Vagina (tissue), 2 donors: ENCODE results near the gene ZNF451. TPM values are rescaled to one million over a fixed set of nuclear protein-coding genes. Genes with fewer than 3 reads are reported as not detected.
"Not testable (repeated sequence)": the region's sequence is repeated elsewhere in the genome, so short reads cannot be mapped to it uniquely, and the experiment has no call there.

ENCODE experiments used
- DNase-seq, 2 donors: peaks; one replicate each; pipeline ENCODE4 v3.0.0-alpha.2; 2017; ENCODE audit errors: extremely low spot score in 2 of 2
- H3K27ac ChIP-seq: fragments of 200-600 bp; sonication (generic); one replicate; pipeline ENCODE4 v1.5.1; 2019
- H3K27me3 ChIP-seq: fragments of 200-600 bp; sonication (generic); one replicate; pipeline ENCODE4 v1.5.1; 2019
- H3K36me3 ChIP-seq, 2 donors: fragments of 200-600 bp; sonication (generic); one replicate each; pipeline ENCODE4 v1.5.1; 2017 to 2019
- H3K4me1 ChIP-seq: fragments of 200-600 bp; sonication (generic); one replicate; pipeline ENCODE4 v1.5.1; 2019
- H3K4me3 ChIP-seq, 2 donors: fragments of 200-600 bp; sonication (generic); 1 replicate in 1 of 2; 2 replicates in 1 of 2; pipeline ENCODE4 v1.5.1; 2016 to 2019
- H3K9me3 ChIP-seq: fragments of 200-600 bp; sonication (generic); one replicate; pipeline ENCODE4 v1.5.1; 2019
- CTCF ChIP-seq, 3 experiments: fragments of 450-650 bp in 2 of 3; fragments of 200-600 bp in 1 of 3; sonication (generic) in 1 of 3; IDR thresholded peaks; one replicate each; pipeline ENCODE4 v1.5.1; 2017 to 2019; ENCODE audit warnings: antibody characterized with exemption in 3 of 3, mild to moderate bottlenecking in 2 of 3, moderate library complexity in 2 of 3
- POLR2A ChIP-seq, 2 donors: fragments of 450-650 bp; IDR thresholded peaks; one replicate each; pipeline ENCODE4 v1.6.1; 2017; ENCODE audit warnings: antibody characterized with exemption in 2 of 2, mild to moderate bottlenecking in 2 of 2, moderate library complexity in 2 of 2
- POLR2AphosphoS5 ChIP-seq, 2 donors: sonication (generic); formaldehyde crosslinking; IDR thresholded peaks; one replicate each; pipeline ENCODE4 v1.9.0; 2017; ENCODE audit warnings: antibody characterized with exemption in 2 of 2, mild to moderate bottlenecking in 2 of 2, low read depth in 1 of 2; ENCODE audit not compliant: insufficient read depth in 1 of 2
- intact Hi-C: fragments of 100-400 bp; cut with DNase I; formaldehyde crosslinking; loops from one replicate; pipeline ENCODE4 v1.15.1; 2023
- total RNA-seq: library from RNA; depleted of rRNA; stranded (reverse); fragments of >200 nt; gene quantifications from one replicate; pipeline ENCODE4 v1.2.3, GENCODE V29; 2016

Gene ZNF451
- total RNA-seq, 1 donor from 2014 or later, result 43.5 TPM

GRCh38 chr6:57085471-57085870, 4.5 kb upstream of the ZNF451 start:
- no peaks in the 10 kb centered on the region for H3K27me3 ChIP-seq
- no peak overlapping the region for H3K27ac ChIP-seq
- peaks cover 7% of the 10 kb centered on the region for H3K4me1 ChIP-seq
- H3K36me3 ChIP-seq, result no peaks in the 10 kb centered on the region
- H3K9me3 ChIP-seq, result no peaks in the 10 kb centered on the region
- TF ChIP-seq POLR2A (IDR thresholded peaks at IDR 0.05) (no peak), CTCF (IDR thresholded peaks at IDR 0.05) (no peak), POLR2AphosphoS5 (IDR thresholded peaks at IDR 0.05; ENCODE audit: insufficient read depth in 1 of 2, low read depth in 1 of 2) (no peak)
- DNase-seq, result no peak
- no peak overlapping the region for H3K4me3 ChIP-seq
- intact Hi-C loops, result no loop called here

GRCh38 chr6:57086843-57087242, 3.1 kb upstream of the ZNF451 start:
- Histone ChIP-seq H3K27ac (no peak overlapping the region), H3K36me3 (no peaks in the 10 kb centered on the region), H3K9me3 (no peaks in the 10 kb centered on the region), H3K27me3 (no peaks in the 10 kb centered on the region), H3K4me3 (no peak overlapping the region), H3K4me1 (peaks cover 13% of the 10 kb centered on the region)
- TF ChIP-seq POLR2AphosphoS5 (IDR thresholded peaks at IDR 0.05; ENCODE audit: insufficient read depth in 1 of 2, low read depth in 1 of 2) (no peak), CTCF (IDR thresholded peaks at IDR 0.05) (no peak), POLR2A (IDR thresholded peaks at IDR 0.05) (no peak)
- DNase-seq, result no peak
- intact Hi-C loops, result no loop called here

GRCh38 chr6:57087916-57088315, 2.1 kb upstream of the ZNF451 start:
- H3K27me3 ChIP-seq, result no peaks in the 10 kb centered on the region
- H3K9me3 ChIP-seq, result no peaks in the 10 kb centered on the region
- intact Hi-C loops, result no loop called here
- no peak overlapping the region for H3K27ac ChIP-seq
- no peaks in the 10 kb centered on the region for H3K36me3 ChIP-seq
- peaks cover 24% of the 10 kb centered on the region for H3K4me1 ChIP-seq
- no peak overlapping the region for H3K4me3 ChIP-seq
- TF ChIP-seq CTCF (IDR thresholded peaks at IDR 0.05) (no peak), POLR2A (IDR thresholded peaks at IDR 0.05) (no peak), POLR2AphosphoS5 (IDR thresholded peaks at IDR 0.05; ENCODE audit: insufficient read depth in 1 of 2, low read depth in 1 of 2) (no peak)
- DNase-seq, result no peak

GRCh38 chr6:57089265-57089664, 723 bp upstream of the ZNF451 start:
- intact Hi-C loops, result no loop called here
- H3K4me3 ChIP-seq, result peak overlapping the region; percentile 55
- H3K9me3 ChIP-seq, result no peaks in the 10 kb centered on the region
- H3K4me1 ChIP-seq, result peaks cover 34% of the 10 kb centered on the region
- DNase-seq, result no peak
- H3K27ac ChIP-seq, result peak overlapping the region; percentile 62
- TF ChIP-seq POLR2AphosphoS5 (IDR thresholded peaks at IDR 0.05; ENCODE audit: insufficient read depth in 1 of 2, low read depth in 1 of 2), result no peak
- no peak for TF ChIP-seq CTCF (IDR thresholded peaks at IDR 0.05)
- TF ChIP-seq POLR2A (IDR thresholded peaks at IDR 0.05), result no peak
- no peaks in the 10 kb centered on the region for H3K27me3 ChIP-seq
- no peaks in the 10 kb centered on the region for H3K36me3 ChIP-seq

- peak overlapping the region; percentile 55 for H3K4me3 ChIP-seq
- intact Hi-C loops, H3K9me3 ChIP-seq, DNase-seq, H3K36me3 ChIP-seq, H3K27me3 ChIP-seq: not testable (repeated sequence)
- H3K4me1 ChIP-seq, result peaks cover 34% of the 10 kb centered on the region
- peak overlapping the region; percentile 62 for H3K27ac ChIP-seq
Measured at GRCh38 chr6:57090458-57091067, 575 bp downstream of the ZNF451 start.

- DNase-seq, H3K9me3 ChIP-seq, H3K4me3 ChIP-seq, H3K27ac ChIP-seq, H3K27me3 ChIP-seq, intact Hi-C loops, H3K36me3 ChIP-seq: not testable (repeated sequence)
- H3K4me1 ChIP-seq, result peaks cover 34% of the 10 kb centered on the region
Measured at GRCh38 chr6:57091375-57091774, 1.4 kb downstream of the ZNF451 start.
